A549 (cell line): ENCODE measurements around the gene HOXA7.

Source experiments
- CEBPB ChIP-seq, 2 experiments: fragments of >200 bp in 1 of 2; sonication (Bioruptor Twin) in 1 of 2; formaldehyde crosslinking in 1 of 2; IDR thresholded peaks; 2 replicates each; pipeline ENCODE4 v1.6.1; 2012 to 2016
- CTCF ChIP-seq: fragments of >200 bp; sonication (Bioruptor Twin); formaldehyde crosslinking; IDR thresholded peaks from 3 replicates; pipeline ENCODE4 v1.5.1; 2016
- HDAC2 ChIP-seq: fragments of 200-600 bp; sonication (generic); IDR thresholded peaks from 2 replicates; pipeline ENCODE4 v1.6.1; 2016
- MAX ChIP-seq: IDR thresholded peaks from 2 replicates; pipeline ENCODE4 v1.6.1; 2012
- MAZ ChIP-seq: fragments of 150-350 bp; IDR thresholded peaks from 2 replicates; pipeline ENCODE4 v1.6.1; 2014; ENCODE audit warnings: antibody characterized with exemption, low read depth, low read length, borderline replicate concordance
- POLR2A ChIP-seq: IDR thresholded peaks from 2 replicates; pipeline ENCODE4 v1.6.1; 2012; ENCODE audit warnings: mild to moderate bottlenecking, low read length
- REST ChIP-seq: fragments of 200-600 bp; sonication (generic); IDR thresholded peaks from 2 replicates; pipeline ENCODE4 v1.6.1; 2016; ENCODE audit warnings: antibody characterized with exemption, mild to moderate bottlenecking, moderate library complexity
- USF2 ChIP-seq: fragments of 450-650 bp; IDR thresholded peaks from 2 replicates; pipeline ENCODE4 v1.6.1; 2014; ENCODE audit warnings: antibody characterized with exemption

GRCh38 chr7:27172823-27173510, 16.5 kb upstream of the HOXA7 start:
- TF ChIP-seq POLR2A (no peak; the same call in 1 of the 2 replicates), MAX (no peak), HDAC2 (no peak), USF2 (no peak), CTCF (no peak), MAZ (no peak), REST (no peak), CEBPB (IDR thresholded peaks at IDR 0.05) (no peak)
